Activated CD4-positive, alpha-beta T cell treated with anti-CD3 and anti-CD28 coated beads for 36 hours (primary cell): ENCODE measurements around the gene USF1. TPM values are rescaled to one million over a fixed set of nuclear protein-coding genes. Genes with fewer than 3 reads are reported as not detected.
"Not testable (repeated sequence)": the region's sequence is repeated elsewhere in the genome, so short reads cannot be mapped to it uniquely, and the experiment has no call there.

Experiments used
- ATAC-seq: fragments of 200-7000 bp; cut with Tn5 transposase; one replicate; pipeline ENCODE4 v1.10.0; 2021; ENCODE audit warnings: mild to moderate bottlenecking, moderate library complexity
- CTCF ChIA-PET: fragments of 350-600 bp; sonication (Branson Sonifier 250); formaldehyde crosslinking; loops from one replicate; lab custom pipeline; 2021; ENCODE audit warnings: antibody characterized with exemption; lab: Charles Lee
- POLR2A ChIA-PET: fragments of 350-600 bp; sonication (Branson Sonifier 250); formaldehyde crosslinking; loops from one replicate; lab custom pipeline; 2021; ENCODE audit warnings: antibody characterized with exemption, inconsistent platforms; lab: Charles Lee
- DNase-seq: peaks from one replicate; pipeline ENCODE4 v3.0.0-alpha.2; 2020
- H3K27ac Mint-ChIP-seq: one replicate; pipeline ENCODE4 v1.8.0; 2021; ENCODE audit warnings: mixed read lengths
- H3K27me3 Mint-ChIP-seq: one replicate; pipeline ENCODE4 v1.8.0; 2021; ENCODE audit warnings: mixed read lengths
- H3K36me3 Mint-ChIP-seq: one replicate; pipeline ENCODE4 v1.8.0; 2021; ENCODE audit warnings: low read depth, mixed read lengths
- H3K4me1 Mint-ChIP-seq: one replicate; pipeline ENCODE4 v1.8.0; 2021; ENCODE audit warnings: mixed read lengths
- H3K4me3 Mint-ChIP-seq: one replicate; pipeline ENCODE4 v1.8.0; 2021; ENCODE audit warnings: mild to moderate bottlenecking, moderate library complexity, mixed read lengths
- H3K9me3 Mint-ChIP-seq: one replicate; pipeline ENCODE4 v1.8.0; 2021; ENCODE audit warnings: low read depth, mixed read lengths
- intact Hi-C, 2 experiments: fragments of 100-400 bp; cut with DNase I in 1 of 2; cut with micrococcal nuclease in 1 of 2; formaldehyde crosslinking; loops; one replicate each; pipeline versions ENCODE4 v1.14.2 to v1.15.1; 2022 to 2024; cut with DNase I, micrococcal nuclease
- total RNA-seq, 2 experiments: library from RNA; stranded (reverse); gene quantifications; one replicate each; pipeline ENCODE4 v1.2.3, GENCODE V29; 2021

Gene USF1
- total RNA-seq, 2 experiments from 2014 or later = 34.5 to 42.8 TPM

DNA sequence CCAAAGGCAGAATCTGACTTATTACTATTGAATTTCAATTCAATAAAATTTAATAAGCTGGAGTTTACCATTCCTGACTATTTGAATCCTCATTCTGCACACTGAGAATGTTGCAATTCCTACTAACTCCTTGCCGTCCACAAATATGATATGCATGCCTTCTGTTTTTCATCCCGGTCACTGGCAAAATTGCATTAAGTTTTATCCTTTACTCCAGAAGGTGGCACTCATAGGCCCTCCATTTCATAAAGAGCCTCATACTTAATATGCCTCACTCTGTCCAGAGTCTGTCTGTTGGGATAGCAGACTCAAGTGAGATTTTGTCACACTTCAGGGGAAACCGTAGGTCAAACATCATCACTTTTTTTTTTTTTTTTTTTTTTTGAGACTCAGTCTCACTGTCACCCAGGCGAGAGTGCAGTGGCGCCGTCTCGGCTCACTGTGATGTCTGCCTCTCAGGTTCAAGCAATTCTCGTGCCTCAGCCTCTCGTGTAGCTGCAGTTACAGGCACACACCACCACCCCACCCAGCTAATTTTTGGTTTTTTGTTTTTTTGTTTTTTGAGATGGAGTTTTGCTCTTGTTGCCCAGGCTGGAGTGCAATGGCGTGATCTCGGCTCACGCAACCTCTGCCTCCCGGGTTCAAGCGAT is 52.1 kb downstream of the USF1 start:
- no peaks in the 10 kb centered on the region for H3K27me3 Mint-ChIP-seq
- H3K4me3 Mint-ChIP-seq = no peak overlapping the region
- CTCF ChIA-PET = interaction anchor here (0.6 to 1.5 kb wide), 4 partner anchors 51 to 239 kb away, joined by 3 to 4 read pairs (median 4); no protein-coding TSS in a partner anchor
- peak; percentile 23 for ATAC-seq
- DNase-seq = no peak
- H3K4me1 Mint-ChIP-seq = peaks cover 21% of the 10 kb centered on the region
- no peak overlapping the region for H3K27ac Mint-ChIP-seq
- POLR2A ChIA-PET = no interaction called here
- H3K9me3 Mint-ChIP-seq = no peaks in the 10 kb centered on the region
- intact Hi-C loops = loop anchor here (5.0 kb wide), 4 partner anchors 226 to 389 kb away; no protein-coding TSS in a partner anchor
- peaks cover 2% of the 10 kb centered on the region for H3K36me3 Mint-ChIP-seq

DNA sequence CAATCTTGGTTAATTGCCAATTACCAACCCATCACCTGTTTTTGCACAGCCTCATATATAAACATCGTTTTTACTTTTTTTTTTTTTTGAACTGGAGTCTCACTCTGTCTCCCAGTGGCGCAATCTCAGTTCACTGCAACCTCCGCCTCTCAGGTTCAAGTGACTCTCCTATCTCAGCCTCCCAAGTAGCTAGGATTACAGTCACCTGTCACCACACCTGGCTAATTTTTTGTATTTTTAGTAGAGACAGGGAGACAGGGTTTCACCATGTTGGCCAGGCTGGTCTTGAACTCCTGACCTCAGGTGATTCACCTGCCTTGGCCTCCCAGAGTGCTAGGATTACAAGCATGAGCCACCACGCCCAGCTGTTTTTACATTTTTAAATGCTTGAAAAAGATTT is 53.7 kb downstream of the USF1 start:
- H3K36me3 Mint-ChIP-seq, DNase-seq, H3K27me3 Mint-ChIP-seq, H3K27ac Mint-ChIP-seq, ATAC-seq, H3K9me3 Mint-ChIP-seq, H3K4me3 Mint-ChIP-seq: not testable (repeated sequence)
- POLR2A ChIA-PET = interaction anchor here (0.6 kb wide), 1 partner anchor 33 kb away, joined by 7 read pairs; no protein-coding TSS in a partner anchor
- intact Hi-C loops = loop anchor here (5.0 kb wide), 4 partner anchors 225 to 390 kb away; no protein-coding TSS in a partner anchor
- H3K4me1 Mint-ChIP-seq = peaks cover 17% of the 10 kb centered on the region
- CTCF ChIA-PET = interaction anchor here (1.6 kb wide), 1 partner anchor 106 kb away, joined by 3 read pairs; the partner anchor contains the start of gene KLHDC9

Other genes starting within 250 kb of the USF1 start
- 10 to 100 TPM in 1 of 2 experiments, 1 to 10 TPM in 1; 10.0 to 11.0 TPM for gene LY9, start 249.8 kb downstream of the USF1 start, total RNA-seq
- under 1 TPM; 0.14 to 0.25 TPM for gene CD244, start 183.1 kb downstream of the USF1 start, total RNA-seq
- not detected for gene ITLN1, start 160.8 kb downstream of the USF1 start, total RNA-seq
- gene ITLN2, start 91.2 kb downstream of the USF1 start, total RNA-seq = not detected
- 10 to 100 TPM; 16.9 to 25.2 TPM for gene F11R, start 24.8 kb downstream of the USF1 start, total RNA-seq
- gene TSTD1, start 7.0 kb downstream of the USF1 start, total RNA-seq = 10 to 100 TPM; 26.0 to 42.8 TPM
- 100 to 1,000 TPM; 125 to 165 TPM for gene ARHGAP30, start 23.9 kb upstream of the USF1 start, total RNA-seq
- not detected for gene NECTIN4, start 43.6 kb upstream of the USF1 start, total RNA-seq
- under 1 TPM; 0.39 to 0.50 TPM for gene KLHDC9, start 52.4 kb upstream of the USF1 start, total RNA-seq
- gene PFDN2, start 72.1 kb upstream of the USF1 start, total RNA-seq = 100 to 1,000 TPM; 108 to 136 TPM
- 10 to 100 TPM; 58.2 to 62.1 TPM for gene NIT1, start 72.1 kb upstream of the USF1 start, total RNA-seq
- 10 to 100 TPM; 33.9 to 44.9 TPM for gene DEDD, start 86.7 kb upstream of the USF1 start, total RNA-seq
- gene UFC1, start 108.0 kb upstream of the USF1 start, total RNA-seq = 10 to 100 TPM; 89.2 to 98.6 TPM
- 10 to 100 TPM; 25.1 to 32.0 TPM for gene USP21, start 113.5 kb upstream of the USF1 start, total RNA-seq
- 10 to 100 TPM; 21.5 to 28.8 TPM for gene PPOX, start 120.4 kb upstream of the USF1 start, total RNA-seq
- 10 to 100 TPM; 40.5 to 51.8 TPM for gene B4GALT3, start 131.5 kb upstream of the USF1 start, total RNA-seq
- under 1 TPM; 0.40 to 0.71 TPM for gene ADAMTS4, start 153.1 kb upstream of the USF1 start, total RNA-seq
- gene NDUFS2, start 156.4 kb upstream of the USF1 start, total RNA-seq = 10 to 100 TPM; 71.8 to 92.0 TPM
- gene FCER1G, start 169.3 kb upstream of the USF1 start, total RNA-seq = 1 to 10 TPM in 1 of 2 experiments, under 1 TPM in 1; 0.98 to 2.2 TPM
- not detected for gene APOA2, start 177.7 kb upstream of the USF1 start, total RNA-seq
- 10 to 100 TPM; 12.3 to 13.2 TPM for gene TOMM40L, start 180.1 kb upstream of the USF1 start, total RNA-seq
- not detected for gene NR1I3, start 192.2 kb upstream of the USF1 start, total RNA-seq
- under 1 TPM; 0.21 to 0.27 TPM for gene PCP4L1, start 212.8 kb upstream of the USF1 start, total RNA-seq